Adrenal gland (tissue), 5 donors: ENCODE results near the gene CDX2.

Experiments used
- POLR2A ChIP-seq, 2 donors: fragments of 450-650 bp; IDR thresholded peaks; one replicate each; pipeline ENCODE4 v1.6.1; 2017; ENCODE audit warnings: antibody characterized with exemption in 2 of 2, mild to moderate bottlenecking in 2 of 2, moderate library complexity in 1 of 2
- TF ChIP-seq, protein P1 (sequence below), 6 experiments: fragments of 450-650 bp in 4 of 6; fragments of 200-600 bp in 2 of 6; sonication (generic) in 1 of 6; IDR thresholded peaks; 1 replicate in 5 of 6; 2 replicates in 1 of 6; pipeline versions ENCODE4 v1.5.1 to v1.8.0; 2016 to 2021; ENCODE audit warnings: antibody characterized with exemption in 6 of 6, mild to moderate bottlenecking in 2 of 6, moderate library complexity in 1 of 6
- donor health status: DM: no; HTN: no; CAD: no.

DNA sequence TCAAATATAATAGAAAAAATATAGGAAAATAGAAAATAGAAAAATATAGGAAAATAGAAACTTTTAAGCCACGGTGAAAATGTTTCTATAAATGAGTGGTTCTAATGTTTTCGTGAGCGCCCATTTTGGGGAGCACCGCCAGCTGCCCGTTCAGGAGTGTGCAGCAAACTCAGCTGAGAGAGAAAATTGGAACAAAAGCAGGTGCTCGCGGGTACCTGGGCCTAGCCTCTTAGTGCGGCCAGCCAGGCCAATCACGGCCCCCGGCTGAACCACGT is 49.5 kb downstream of the CDX2 start:
- TF ChIP-seq, protein P1, sequence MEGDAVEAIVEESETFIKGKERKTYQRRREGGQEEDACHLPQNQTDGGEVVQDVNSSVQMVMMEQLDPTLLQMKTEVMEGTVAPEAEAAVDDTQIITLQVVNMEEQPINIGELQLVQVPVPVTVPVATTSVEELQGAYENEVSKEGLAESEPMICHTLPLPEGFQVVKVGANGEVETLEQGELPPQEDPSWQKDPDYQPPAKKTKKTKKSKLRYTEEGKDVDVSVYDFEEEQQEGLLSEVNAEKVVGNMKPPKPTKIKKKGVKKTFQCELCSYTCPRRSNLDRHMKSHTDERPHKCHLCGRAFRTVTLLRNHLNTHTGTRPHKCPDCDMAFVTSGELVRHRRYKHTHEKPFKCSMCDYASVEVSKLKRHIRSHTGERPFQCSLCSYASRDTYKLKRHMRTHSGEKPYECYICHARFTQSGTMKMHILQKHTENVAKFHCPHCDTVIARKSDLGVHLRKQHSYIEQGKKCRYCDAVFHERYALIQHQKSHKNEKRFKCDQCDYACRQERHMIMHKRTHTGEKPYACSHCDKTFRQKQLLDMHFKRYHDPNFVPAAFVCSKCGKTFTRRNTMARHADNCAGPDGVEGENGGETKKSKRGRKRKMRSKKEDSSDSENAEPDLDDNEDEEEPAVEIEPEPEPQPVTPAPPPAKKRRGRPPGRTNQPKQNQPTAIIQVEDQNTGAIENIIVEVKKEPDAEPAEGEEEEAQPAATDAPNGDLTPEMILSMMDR (IDR thresholded peaks at IDR 0.05), result no peak
- TF ChIP-seq POLR2A (IDR thresholded peaks at IDR 0.05), result no peak
